HCT116 (cell line): ENCODE results near the gene RBM27. TPM values are rescaled to one million over a fixed set of nuclear protein-coding genes. Genes with fewer than 3 reads are reported as not detected.

ENCODE experiments used
- ATAC-seq: fragments of 200-7000 bp; cut with Tn5 transposase; 2 replicates; pipeline ENCODE4 v1.9.1; 2020; ENCODE audit warnings: mild to moderate bottlenecking, moderate library complexity
- BruUV-seq: library from RNA; stranded (reverse); fragments of 400-500 nt; replicated peaks from 2 replicates; lab custom pipeline; 2021; lab: Mats Ljungman, UMichigan
- CTCF ChIA-PET: fragments of 300-600 bp; sonication (Branson Sonifier 250); formaldehyde crosslinking; loops from one replicate; lab custom pipeline; 2021; ENCODE audit warnings: antibody characterized with exemption; lab: Charles Lee
- POLR2A ChIA-PET: fragments of 300-600, 350-600 bp; sonication (Branson Sonifier 250); formaldehyde crosslinking; loops from one replicate; lab custom pipeline; 2021; ENCODE audit warnings: antibody characterized with exemption; lab: Charles Lee
- RAD21 ChIA-PET, 2 experiments: fragments of 300-600 bp; sonication (Branson Sonifier 250); formaldehyde crosslinking; loops; one replicate each; lab custom pipeline; 2023; ENCODE audit warnings: low total read pairs in 2 of 2; ENCODE audit not compliant: uncharacterized antibody in 2 of 2, unreplicated experiment in 2 of 2, low non-redundant PET in 1 of 2; lab: Charles Lee
- DNase-seq: peaks from one replicate; pipeline ENCODE4 v3.0.0-alpha.2; 2010; ENCODE audit warnings: low read depth, low spot score
- H2AFZ ChIP-seq: fragments of 200-600 bp; shearing (Covaris generic), sonication (generic); 2 replicates; pipeline ENCODE4 v1.6.1; 2017; ENCODE audit warnings: low read depth, mixed run types, mixed read lengths, antibody characterized with exemption, low read length; ENCODE audit not compliant: poor library complexity, severe bottlenecking
- H3K27ac ChIP-seq: 2 replicates; pipeline ENCODE4 v1.5.1; 2012; ENCODE audit warnings: low read depth, low read length
- H3K27me3 ChIP-seq: fragments of 200-600 bp; sonication (generic); 2 replicates; pipeline ENCODE4 v1.6.1; 2016; ENCODE audit warnings: mixed run types, low read length, mixed read lengths; ENCODE audit not compliant: insufficient read depth
- H3K36me3 ChIP-seq, 2 experiments: fragments of 200-500 bp in 1 of 2; fragments of 200-600 bp in 1 of 2; sonication (Bioruptor generic) in 1 of 2; sonication (generic) in 1 of 2; 2 replicates each; pipeline versions ENCODE4 v1.5.1 to v1.6.1; 2014 to 2016; ENCODE audit warnings: low read length in 2 of 2, inconsistent platforms in 1 of 2, mixed read lengths in 1 of 2, mixed run types in 1 of 2; ENCODE audit not compliant: insufficient read depth in 2 of 2, control insufficient read depth in 1 of 2
- H3K4me1 ChIP-seq, 2 experiments: fragments of 200-600 bp in 1 of 2; sonication (generic) in 1 of 2; 2 replicates each; pipeline versions ENCODE4 v1.5.1 to v1.6.1; 2012 to 2017; ENCODE audit warnings: low read length in 2 of 2, inconsistent platforms in 1 of 2, mild to moderate bottlenecking in 1 of 2, mixed read lengths in 1 of 2, mixed run types in 1 of 2, moderate library complexity in 1 of 2; ENCODE audit not compliant: insufficient read depth in 2 of 2, control insufficient read depth in 1 of 2
- H3K4me2 ChIP-seq: fragments of 200-600 bp; sonication (generic); 2 replicates; pipeline ENCODE4 v1.6.1; 2017; ENCODE audit warnings: mixed run types, low read length, mixed read lengths
- H3K4me3 ChIP-seq, 2 experiments: fragments of 200-600 bp in 1 of 2; sonication (generic) in 1 of 2; replicated peaks in 1 of 2; 2 replicates each; pipeline ENCODE4 v1.5.1; 2011 to 2016; ENCODE audit warnings: low read length in 2 of 2, control low read depth in 1 of 2, low read depth in 1 of 2, mild to moderate bottlenecking in 1 of 2, mixed read lengths in 1 of 2, mixed run types in 1 of 2
- H3K79me2 ChIP-seq: fragments of 200-600 bp; sonication (generic); 2 replicates; pipeline ENCODE4 v1.6.1; 2017; ENCODE audit warnings: mild to moderate bottlenecking, mixed run types, low read length, moderate library complexity, mixed read lengths; ENCODE audit not compliant: insufficient read depth
- H3K9ac ChIP-seq: fragments of 200-600 bp; sonication (generic); 2 replicates; pipeline ENCODE4 v1.6.1; 2016; ENCODE audit warnings: low read length, mixed read lengths
- H3K9me2 ChIP-seq: fragments of 200-600 bp; sonication (generic), shearing (Covaris generic); 2 replicates; pipeline ENCODE4 v1.6.1; 2017; ENCODE audit warnings: mixed run types, mild to moderate bottlenecking, moderate library complexity; ENCODE audit not compliant: insufficient read depth
- H3K9me3 ChIP-seq, 2 experiments: fragments of 200-500 bp in 1 of 2; fragments of 200-600 bp in 1 of 2; sonication (Bioruptor generic) in 1 of 2; sonication (generic) in 1 of 2; 2 replicates each; pipeline ENCODE4 v1.6.1; 2014 to 2017; ENCODE audit warnings: low read length in 2 of 2, mixed read lengths in 2 of 2, inconsistent platforms in 1 of 2, low read depth in 1 of 2, mild to moderate bottlenecking in 1 of 2, mixed run types in 1 of 2, moderate library complexity in 1 of 2; ENCODE audit not compliant: control insufficient read depth in 1 of 2, insufficient read depth in 1 of 2
- H4K20me1 ChIP-seq: fragments of 200-600 bp; sonication (generic), shearing (Covaris generic); 2 replicates; pipeline ENCODE4 v1.6.1; 2017; ENCODE audit warnings: mixed run types, mild to moderate bottlenecking, moderate library complexity; ENCODE audit not compliant: insufficient read depth
- CEBPB ChIP-seq: IDR thresholded peaks from 2 replicates; pipeline ENCODE4 v1.6.1; 2012; ENCODE audit warnings: low read depth
- EGR1 ChIP-seq: IDR thresholded peaks from 2 replicates; pipeline ENCODE4 v1.6.1; 2012; ENCODE audit warnings: low read depth
- ELF1 ChIP-seq: IDR thresholded peaks from 2 replicates; pipeline ENCODE4 v1.6.1; 2012; ENCODE audit warnings: low read depth, borderline replicate concordance
- EZH2phosphoT487 ChIP-seq: fragments of 200-600 bp; IDR thresholded peaks from 2 replicates; pipeline ENCODE4 v1.6.1; 2018; ENCODE audit warnings: antibody characterized with exemption, borderline replicate concordance
- JUND ChIP-seq: IDR thresholded peaks from 2 replicates; pipeline ENCODE4 v1.6.1; 2012
- POLR2A ChIP-seq: IDR thresholded peaks from 2 replicates; pipeline ENCODE4 v1.7.0; 2011; ENCODE audit warnings: borderline replicate concordance; ENCODE audit not compliant: insufficient read depth, insufficient read length; ENCODE audit errors: extremely low read depth
- POLR2AphosphoS5 ChIP-seq: IDR thresholded peaks from 2 replicates; pipeline ENCODE4 v1.6.1; 2011; ENCODE audit warnings: mild to moderate bottlenecking, low read depth, low read length, moderate library complexity
- RAD21 ChIP-seq: IDR thresholded peaks from 2 replicates; pipeline ENCODE4 v1.6.1; 2012; ENCODE audit warnings: low read depth, mild to moderate bottlenecking
- SP1 ChIP-seq: IDR thresholded peaks from 2 replicates; pipeline ENCODE4 v1.6.1; 2012; ENCODE audit warnings: low read depth
- SRF ChIP-seq: IDR thresholded peaks from 2 replicates; pipeline ENCODE4 v1.6.1; 2012; ENCODE audit warnings: low read depth
- TCF7L2 ChIP-seq: IDR thresholded peaks from 2 replicates; pipeline ENCODE4 v1.7.0; 2011; ENCODE audit warnings: borderline replicate concordance, inconsistent platforms; ENCODE audit not compliant: insufficient read depth, insufficient read length; ENCODE audit errors: extremely low read depth
- ZFX ChIP-seq: fragments of 450-650 bp; IDR thresholded peaks from 2 replicates; pipeline ENCODE4 v1.6.1; 2017
- ZNF274 ChIP-seq: fragments of 200-500 bp; sonication (Bioruptor generic); IDR thresholded peaks from 2 replicates; pipeline ENCODE4 v1.6.1; 2014; ENCODE audit warnings: mild to moderate bottlenecking, low read depth, low read length, inconsistent platforms
- intact Hi-C: fragments of 100-400 bp; cut with micrococcal nuclease; formaldehyde crosslinking; loops from 2 replicates; pipeline ENCODE4 v1.10.0; 2022
- total RNA-seq: library from RNA; stranded (reverse); gene quantifications from one replicate; pipeline ENCODE4 v1.2.1, GENCODE V29; 2021; ENCODE audit not compliant: unreplicated experiment
- TF ChIP-seq, protein P1 (sequence below): IDR thresholded peaks from 2 replicates; pipeline ENCODE4 v1.6.1; 2012
- TF ChIP-seq, protein P2 (sequence below): IDR thresholded peaks from 2 replicates; pipeline ENCODE4 v1.6.1; 2011; ENCODE audit warnings: mild to moderate bottlenecking, low read length, moderate library complexity; ENCODE audit not compliant: insufficient replicate concordance; ENCODE audit errors: extremely low read depth
- TF ChIP-seq, protein P3 (sequence below): IDR thresholded peaks from 2 replicates; pipeline ENCODE4 v1.6.1; 2012

Gene RBM27
- total RNA-seq, 1 experiment from 2014 or later: 15.2 TPM

DNA sequence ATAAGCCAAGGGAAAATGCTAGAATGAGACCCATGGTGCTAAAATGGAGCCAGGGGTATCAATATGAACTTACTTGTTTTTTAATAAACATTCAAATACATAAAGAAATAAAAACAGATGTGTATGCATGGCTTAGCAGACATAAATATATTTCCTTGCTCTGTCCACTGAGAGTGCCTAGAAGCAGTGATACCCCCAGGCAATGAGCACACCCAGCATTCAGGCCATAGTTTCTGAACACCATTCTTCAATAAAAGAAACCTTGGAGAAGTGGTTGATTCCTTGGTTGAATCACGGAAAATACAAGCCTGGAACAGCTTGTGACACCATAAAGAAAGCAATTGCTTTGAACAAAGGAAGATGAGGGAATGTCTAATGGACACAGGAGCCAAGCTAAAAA lies 37.5 kb upstream of the RBM27 start (continued):
- no peak for TF ChIP-seq EZH2phosphoT487
- no peak for TF ChIP-seq ELF1
- TF ChIP-seq, protein P1, sequence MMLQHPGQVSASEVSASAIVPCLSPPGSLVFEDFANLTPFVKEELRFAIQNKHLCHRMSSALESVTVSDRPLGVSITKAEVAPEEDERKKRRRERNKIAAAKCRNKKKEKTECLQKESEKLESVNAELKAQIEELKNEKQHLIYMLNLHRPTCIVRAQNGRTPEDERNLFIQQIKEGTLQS: no peak
- TF ChIP-seq POLR2A: no peak
- TF ChIP-seq, protein P2, sequence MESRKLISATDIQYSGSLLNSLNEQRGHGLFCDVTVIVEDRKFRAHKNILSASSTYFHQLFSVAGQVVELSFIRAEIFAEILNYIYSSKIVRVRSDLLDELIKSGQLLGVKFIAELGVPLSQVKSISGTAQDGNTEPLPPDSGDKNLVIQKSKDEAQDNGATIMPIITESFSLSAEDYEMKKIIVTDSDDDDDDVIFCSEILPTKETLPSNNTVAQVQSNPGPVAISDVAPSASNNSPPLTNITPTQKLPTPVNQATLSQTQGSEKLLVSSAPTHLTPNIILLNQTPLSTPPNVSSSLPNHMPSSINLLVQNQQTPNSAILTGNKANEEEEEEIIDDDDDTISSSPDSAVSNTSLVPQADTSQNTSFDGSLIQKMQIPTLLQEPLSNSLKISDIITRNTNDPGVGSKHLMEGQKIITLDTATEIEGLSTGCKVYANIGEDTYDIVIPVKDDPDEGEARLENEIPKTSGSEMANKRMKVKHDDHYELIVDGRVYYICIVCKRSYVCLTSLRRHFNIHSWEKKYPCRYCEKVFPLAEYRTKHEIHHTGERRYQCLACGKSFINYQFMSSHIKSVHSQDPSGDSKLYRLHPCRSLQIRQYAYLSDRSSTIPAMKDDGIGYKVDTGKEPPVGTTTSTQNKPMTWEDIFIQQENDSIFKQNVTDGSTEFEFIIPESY: no peak
- TF ChIP-seq TCF7L2: no peak
- TF ChIP-seq, protein P3, sequence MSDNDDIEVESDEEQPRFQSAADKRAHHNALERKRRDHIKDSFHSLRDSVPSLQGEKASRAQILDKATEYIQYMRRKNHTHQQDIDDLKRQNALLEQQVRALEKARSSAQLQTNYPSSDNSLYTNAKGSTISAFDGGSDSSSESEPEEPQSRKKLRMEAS: no peak
- TF ChIP-seq, all 23 proteins: peak for 0

DNA sequence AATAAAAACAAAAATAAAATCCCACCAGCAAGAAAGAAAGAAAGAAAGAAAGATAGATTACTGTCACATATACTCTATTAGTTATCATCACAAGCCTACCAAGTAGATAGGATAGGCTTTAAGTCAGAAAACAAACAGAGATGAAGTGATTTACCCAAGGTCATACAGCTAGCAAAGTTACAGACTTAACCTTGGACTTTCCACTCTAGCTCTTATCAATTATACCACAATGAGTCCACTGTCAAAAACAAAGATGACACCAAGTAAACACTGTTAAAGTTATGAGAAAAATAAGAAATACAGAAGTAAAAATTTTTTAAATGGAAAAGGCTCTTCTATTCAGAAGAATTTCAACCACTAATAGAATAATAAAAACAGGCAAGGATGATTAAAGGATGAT lies 34.3 kb upstream of the RBM27 start:
- H3K4me2 ChIP-seq: no peak overlapping the region
- no peak overlapping the region for H2AFZ ChIP-seq
- ChIA-PET POLR2A (no interaction called here), CTCF (no interaction called here), RAD21 (no interaction called here)
- DNase-seq: no peak
- no TSS peak for BruUV-seq
- no peaks in the 10 kb centered on the region for H3K9me3 ChIP-seq
- ATAC-seq: no peak
- H3K4me1 ChIP-seq: no peaks in the 10 kb centered on the region
- H3K9me2 ChIP-seq: no peaks in the 10 kb centered on the region
- peaks cover 44% of the 10 kb centered on the region for H3K79me2 ChIP-seq
- peaks cover 21 to 49% of the 10 kb centered on the region in 2 experiments for H3K36me3 ChIP-seq
- no peaks in the 10 kb centered on the region for H4K20me1 ChIP-seq
- H3K27me3 ChIP-seq: no peaks in the 10 kb centered on the region
- no peak overlapping the region for H3K4me3 ChIP-seq
- intact Hi-C loops: loop anchor here (5.0 kb wide), 1 partner anchor 83 kb away; no protein-coding TSS in a partner anchor
- H3K27ac ChIP-seq: no peak overlapping the region
- H3K9ac ChIP-seq: no peak overlapping the region
- TF ChIP-seq POLR2AphosphoS5 (no peak), RAD21 (no peak), POLR2A (no peak), ZNF274 (no peak), SP1 (no peak), SRF (no peak), CEBPB (no peak), EGR1 (no peak), TCF7L2 (no peak), JUND (no peak), ZFX (no peak)
- TF ChIP-seq, protein P1: no peak
- TF ChIP-seq, protein P3: no peak
- TF ChIP-seq, protein P2: no peak
